IMR-90 (cell line): ENCODE results near the gene PRKCE.

Experiments used
- BHLHE40 ChIP-seq: fragments of 150-350 bp; IDR thresholded peaks from 2 replicates; pipeline ENCODE4 v1.6.1; 2016; ENCODE audit warnings: mild to moderate bottlenecking, low read depth, low read length
- CEBPB ChIP-seq: IDR thresholded peaks from 2 replicates; pipeline ENCODE4 v1.6.1; 2012; ENCODE audit warnings: low read depth, low read length, improper control_type of control experiment
- CHD1 ChIP-seq: IDR thresholded peaks from 2 replicates; pipeline ENCODE4 v1.6.1; 2012; ENCODE audit warnings: low read depth, low read length, improper control_type of control experiment
- MAZ ChIP-seq: IDR thresholded peaks from 2 replicates; pipeline ENCODE4 v1.6.1; 2012; ENCODE audit warnings: low read depth, mild to moderate bottlenecking, low read length, improper control_type of control experiment, moderate library complexity, borderline replicate concordance
- MXI1 ChIP-seq: IDR thresholded peaks from 2 replicates; pipeline ENCODE4 v1.6.1; 2012; ENCODE audit warnings: low read depth, mild to moderate bottlenecking, low read length, moderate library complexity, borderline replicate concordance
- NFE2L2 ChIP-seq: fragments of 150-350 bp; IDR thresholded peaks from 2 replicates; pipeline ENCODE4 v1.6.1; 2016; ENCODE audit warnings: low read depth, mild to moderate bottlenecking, low read length
- POLR2A ChIP-seq: IDR thresholded peaks from 2 replicates; pipeline ENCODE4 v1.6.1; 2012; ENCODE audit warnings: mild to moderate bottlenecking, low read depth, low read length
- RAD21 ChIP-seq: IDR thresholded peaks from 2 replicates; pipeline ENCODE4 v1.6.1; 2012; ENCODE audit warnings: low read length, improper control_type of control experiment
- RCOR1 ChIP-seq: IDR thresholded peaks from 2 replicates; pipeline ENCODE4 v1.6.1; 2012; ENCODE audit warnings: mild to moderate bottlenecking, low read length, improper control_type of control experiment; ENCODE audit not compliant: insufficient replicate concordance
- RFX5 ChIP-seq: IDR thresholded peaks from 2 replicates; pipeline ENCODE4 v1.8.0; 2012; ENCODE audit warnings: low read depth, mild to moderate bottlenecking, low read length, moderate library complexity
- SMC3 ChIP-seq: fragments of 150-350 bp; IDR thresholded peaks from 2 replicates; pipeline ENCODE4 v1.6.1; 2016; ENCODE audit warnings: low read depth, mild to moderate bottlenecking, antibody characterized with exemption, low read length, moderate library complexity
- USF2 ChIP-seq: fragments of 150-350 bp; IDR thresholded peaks from 2 replicates; pipeline ENCODE4 v1.6.1; 2017; ENCODE audit warnings: mild to moderate bottlenecking, antibody characterized with exemption, low read length, low read depth
- TF ChIP-seq, protein P1 (sequence below): conservative IDR thresholded peaks from 2 replicates; pipeline ENCODE4 v1.5.1; 2012; ENCODE audit warnings: mild to moderate bottlenecking, low read depth, low read length, improper control_type of control experiment

DNA sequence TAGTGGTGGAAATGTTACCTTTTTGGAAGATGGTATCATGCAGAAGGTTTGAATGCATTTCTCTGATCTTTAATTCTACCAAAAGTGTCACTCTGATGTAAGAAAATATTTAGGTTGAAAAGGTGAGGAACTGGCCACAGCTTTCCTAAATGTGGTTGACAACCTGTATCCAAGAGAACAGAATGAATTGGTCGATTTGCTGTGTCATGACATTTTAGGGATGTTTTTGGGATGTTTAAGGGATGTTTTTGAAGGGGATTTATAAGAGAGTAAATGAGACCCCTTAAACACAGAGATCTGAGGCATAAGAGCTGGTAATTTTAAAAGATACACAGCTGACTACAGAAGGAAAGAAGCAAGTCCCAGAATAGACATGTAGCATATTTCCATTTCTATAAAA is 375.0 kb downstream of the PRKCE start:
- TF ChIP-seq, protein P1, sequence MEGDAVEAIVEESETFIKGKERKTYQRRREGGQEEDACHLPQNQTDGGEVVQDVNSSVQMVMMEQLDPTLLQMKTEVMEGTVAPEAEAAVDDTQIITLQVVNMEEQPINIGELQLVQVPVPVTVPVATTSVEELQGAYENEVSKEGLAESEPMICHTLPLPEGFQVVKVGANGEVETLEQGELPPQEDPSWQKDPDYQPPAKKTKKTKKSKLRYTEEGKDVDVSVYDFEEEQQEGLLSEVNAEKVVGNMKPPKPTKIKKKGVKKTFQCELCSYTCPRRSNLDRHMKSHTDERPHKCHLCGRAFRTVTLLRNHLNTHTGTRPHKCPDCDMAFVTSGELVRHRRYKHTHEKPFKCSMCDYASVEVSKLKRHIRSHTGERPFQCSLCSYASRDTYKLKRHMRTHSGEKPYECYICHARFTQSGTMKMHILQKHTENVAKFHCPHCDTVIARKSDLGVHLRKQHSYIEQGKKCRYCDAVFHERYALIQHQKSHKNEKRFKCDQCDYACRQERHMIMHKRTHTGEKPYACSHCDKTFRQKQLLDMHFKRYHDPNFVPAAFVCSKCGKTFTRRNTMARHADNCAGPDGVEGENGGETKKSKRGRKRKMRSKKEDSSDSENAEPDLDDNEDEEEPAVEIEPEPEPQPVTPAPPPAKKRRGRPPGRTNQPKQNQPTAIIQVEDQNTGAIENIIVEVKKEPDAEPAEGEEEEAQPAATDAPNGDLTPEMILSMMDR = no peak
- TF ChIP-seq RAD21 = no peak
- no peak for TF ChIP-seq MAZ
- TF ChIP-seq POLR2A = no peak
- no peak for TF ChIP-seq MXI1
- TF ChIP-seq RCOR1 = no peak
- TF ChIP-seq USF2 = no peak
- TF ChIP-seq CHD1 = no peak
- no peak for TF ChIP-seq BHLHE40
- TF ChIP-seq RFX5 = no peak
- TF ChIP-seq NFE2L2 = no peak
- TF ChIP-seq SMC3 = no peak
- TF ChIP-seq CEBPB = no peak
